Esophagus squamous epithelium (tissue), 5 donors: ENCODE results near the gene SDK2. TPM values are rescaled to one million over a fixed set of nuclear protein-coding genes. Genes with fewer than 3 reads are reported as not detected.

Source experiments
- DNase-seq: peaks from one replicate; lab custom pipeline; 2025; lab: John Stamatoyannopoulos, UW
- H3K27ac ChIP-seq, 4 donors: fragments of 200-600 bp; sonication (generic); one replicate each; pipeline ENCODE4 v1.5.1; 2016 to 2019; ENCODE audit warnings: mild to moderate bottlenecking in 1 of 4
- H3K27me3 ChIP-seq, 4 donors: fragments of 200-600 bp; sonication (generic); 1 replicate in 3 of 4; 2 replicates in 1 of 4; pipeline versions ENCODE4 v1.5.1 to v1.6.0; 2017 to 2021; ENCODE audit warnings: antibody characterized with exemption in 1 of 4
- H3K36me3 ChIP-seq, 3 donors: fragments of 200-600 bp; sonication (generic); one replicate each; pipeline ENCODE4 v1.5.1; 2016 to 2019
- H3K4me1 ChIP-seq, 3 donors: fragments of 200-600 bp; sonication (generic); one replicate each; pipeline ENCODE4 v1.5.1; 2017 to 2019
- H3K4me3 ChIP-seq, 4 donors: fragments of 200-600 bp; sonication (generic); 1 replicate in 3 of 4; 2 replicates in 1 of 4; pipeline ENCODE4 v1.5.1; 2016 to 2019; ENCODE audit warnings: mild to moderate bottlenecking in 2 of 4, moderate library complexity in 1 of 4
- H3K9me3 ChIP-seq, 3 donors: fragments of 200-600 bp; sonication (generic); one replicate each; pipeline ENCODE4 v1.5.1; 2016 to 2019
- POLR2A ChIP-seq, 4 donors: fragments of 450-650 bp; IDR thresholded peaks; one replicate each; pipeline ENCODE4 v1.6.1; 2017; ENCODE audit warnings: antibody characterized with exemption in 4 of 4, mild to moderate bottlenecking in 4 of 4, moderate library complexity in 3 of 4
- WGBS, 2 donors: methylation state at CpG; one replicate each; pipeline ENCODE4 v1.1.5; 2018; 5-methylcytosine and 5-hydroxymethylcytosine counted together
- intact Hi-C: fragments of 100-400 bp; cut with DNase I; formaldehyde crosslinking; loops from one replicate; pipeline ENCODE4 v1.15.0; 2022
- total RNA-seq, 4 donors: library from RNA; depleted of rRNA; stranded (reverse); fragments of >200 nt; gene quantifications; one replicate each; pipeline ENCODE4 v1.1.0, GENCODE V29; 2016
- TF ChIP-seq, protein P1 (sequence below), 6 experiments: fragments of 450-650 bp in 4 of 6; fragments of 200-600 bp in 2 of 6; sonication (generic) in 2 of 6; IDR thresholded peaks; one replicate each; pipeline ENCODE4 v1.5.1; 2016 to 2019; ENCODE audit warnings: antibody characterized with exemption in 6 of 6, mild to moderate bottlenecking in 4 of 6, moderate library complexity in 4 of 6
- donor health status: DM: yes; HTN: yes; CAD: no.

SDK2 gene
- total RNA-seq, 4 donors from 2014 or later, result 1.7 to 5.5 (median 2.4) TPM

- Histone ChIP-seq H3K4me1 (peaks cover 4 to 20% (median 12%) of the 10 kb centered on the region in 3 donors), H3K9me3 (no peaks in the 10 kb centered on the region), H3K36me3 (no peaks in the 10 kb centered on the region), H3K27me3 (peaks cover 0 to 47% (median 0%) of the 10 kb centered on the region in 4 donors), H3K4me3 (no peak overlapping the region), H3K27ac (no peak overlapping the region)
- DNase-seq, result no peak
- intact Hi-C loops, result no loop called here
- no peak for TF ChIP-seq POLR2A (IDR thresholded peaks at IDR 0.05)
- TF ChIP-seq, protein P1, sequence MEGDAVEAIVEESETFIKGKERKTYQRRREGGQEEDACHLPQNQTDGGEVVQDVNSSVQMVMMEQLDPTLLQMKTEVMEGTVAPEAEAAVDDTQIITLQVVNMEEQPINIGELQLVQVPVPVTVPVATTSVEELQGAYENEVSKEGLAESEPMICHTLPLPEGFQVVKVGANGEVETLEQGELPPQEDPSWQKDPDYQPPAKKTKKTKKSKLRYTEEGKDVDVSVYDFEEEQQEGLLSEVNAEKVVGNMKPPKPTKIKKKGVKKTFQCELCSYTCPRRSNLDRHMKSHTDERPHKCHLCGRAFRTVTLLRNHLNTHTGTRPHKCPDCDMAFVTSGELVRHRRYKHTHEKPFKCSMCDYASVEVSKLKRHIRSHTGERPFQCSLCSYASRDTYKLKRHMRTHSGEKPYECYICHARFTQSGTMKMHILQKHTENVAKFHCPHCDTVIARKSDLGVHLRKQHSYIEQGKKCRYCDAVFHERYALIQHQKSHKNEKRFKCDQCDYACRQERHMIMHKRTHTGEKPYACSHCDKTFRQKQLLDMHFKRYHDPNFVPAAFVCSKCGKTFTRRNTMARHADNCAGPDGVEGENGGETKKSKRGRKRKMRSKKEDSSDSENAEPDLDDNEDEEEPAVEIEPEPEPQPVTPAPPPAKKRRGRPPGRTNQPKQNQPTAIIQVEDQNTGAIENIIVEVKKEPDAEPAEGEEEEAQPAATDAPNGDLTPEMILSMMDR (IDR thresholded peaks at IDR 0.05), result no peak
- 88 to 95% methylated on average over 3 of the region's 3 CpGs for WGBS, 2 donors
These were observed 5.7 kb downstream of the SDK2 start for GRCh38 chr17:73638556-73638955.

- 75 to 82% methylated on average over 3 to 6 of the region's 8 CpGs for WGBS, 2 donors
- no peak overlapping the region for H3K4me3 ChIP-seq
- intact Hi-C loops, result no loop called here
- peaks cover 0 to 40% (median 0%) of the 10 kb centered on the region in 4 donors for H3K27me3 ChIP-seq
- no peak for DNase-seq
- no peaks in the 10 kb centered on the region for H3K36me3 ChIP-seq
- peaks cover 0 to 13% (median 6%) of the 10 kb centered on the region in 3 donors for H3K4me1 ChIP-seq
- TF ChIP-seq, protein P1 (IDR thresholded peaks at IDR 0.05), result no peak
- no peak for TF ChIP-seq POLR2A (IDR thresholded peaks at IDR 0.05)
- no peak overlapping the region for H3K27ac ChIP-seq
- H3K9me3 ChIP-seq, result no peaks in the 10 kb centered on the region
These were observed 6.4 kb downstream of the SDK2 start for GRCh38 chr17:73637866-73638265.

DNA sequence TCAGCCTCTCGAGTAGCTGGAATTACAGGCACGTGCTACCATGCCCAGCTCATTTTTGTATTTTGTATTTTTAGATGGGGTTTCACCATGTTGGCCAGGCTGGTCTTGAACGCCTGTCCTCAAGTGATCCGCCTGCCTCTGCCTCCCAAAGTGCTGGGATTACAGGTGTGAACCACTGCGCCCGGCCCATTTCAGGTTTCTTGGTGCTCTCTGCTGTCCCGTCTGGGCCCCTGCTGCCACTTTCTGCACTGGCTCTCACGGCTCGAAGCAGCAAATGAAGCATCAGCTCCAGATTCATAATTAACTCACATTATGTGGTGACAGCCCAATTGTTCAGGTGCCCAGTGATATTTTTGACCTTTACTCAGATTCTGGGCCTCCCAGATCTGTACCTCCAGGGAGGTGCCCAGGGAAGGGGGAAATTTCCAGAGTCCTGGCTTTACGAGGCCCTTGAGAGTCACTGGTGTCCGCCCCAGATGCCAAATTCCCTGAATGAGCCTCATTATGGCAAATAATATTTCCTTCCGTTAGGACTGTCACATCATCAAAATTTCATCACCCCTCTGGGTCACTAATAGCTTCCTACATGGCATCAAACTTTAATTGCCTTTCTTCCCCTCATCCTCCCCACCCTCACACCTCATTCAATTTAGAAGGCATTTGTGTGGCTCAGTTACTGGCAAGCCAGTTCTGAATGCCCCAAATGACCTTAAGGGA lies 9.0 kb downstream of the SDK2 start:
- Histone ChIP-seq H3K36me3 (no peaks in the 10 kb centered on the region), H3K27me3 (peaks cover 0 to 15% (median 0%) of the 10 kb centered on the region in 4 donors), H3K4me3 (no peak overlapping the region), H3K9me3 (no peaks in the 10 kb centered on the region), H3K27ac (no peak overlapping the region), H3K4me1 (no peaks in the 10 kb centered on the region)
- intact Hi-C loops, result no loop called here
- WGBS, 2 donors, result 89 to 98% methylated on average over 10 to 12 of the region's 12 CpGs
- DNase-seq, result no peak
- TF ChIP-seq, protein P1 (IDR thresholded peaks at IDR 0.05), result no peak
- TF ChIP-seq POLR2A (IDR thresholded peaks at IDR 0.05), result no peak

- Histone ChIP-seq H3K4me3 (no peak overlapping the region), H3K9me3 (no peaks in the 10 kb centered on the region), H3K36me3 (no peaks in the 10 kb centered on the region), H3K4me1 (no peaks in the 10 kb centered on the region), H3K27ac (no peak overlapping the region), H3K27me3 (peaks cover 0 to 8% (median 0%) of the 10 kb centered on the region in 4 donors)
- 81% methylated on average over 5 of the region's 5 CpGs for WGBS, 2 donors
- intact Hi-C loops, result no loop called here
- TF ChIP-seq POLR2A (IDR thresholded peaks at IDR 0.05), result no peak
- no peak for DNase-seq
These were observed 9.6 kb downstream of the SDK2 start for GRCh38 chr17:73634629-73635028.

- no peak for DNase-seq
- TF ChIP-seq, protein P1 (IDR thresholded peaks at IDR 0.05), result no peak
- TF ChIP-seq POLR2A (IDR thresholded peaks at IDR 0.05), result no peak
- Histone ChIP-seq H3K27ac (no peak overlapping the region), H3K36me3 (no peaks in the 10 kb centered on the region), H3K27me3 (no peaks in the 10 kb centered on the region), H3K9me3 (no peaks in the 10 kb centered on the region), H3K4me1 (no peaks in the 10 kb centered on the region), H3K4me3 (no peak overlapping the region)
- 88 to 90% methylated on average over 7 to 8 of the region's 8 CpGs for WGBS, 2 donors
- intact Hi-C loops, result no loop called here
These were observed 10.5 kb downstream of the SDK2 start for GRCh38 chr17:73633736-73634135.
